ENCODE data around the gene NTSR1. TPM values are rescaled to one million over a fixed set of nuclear protein-coding genes. Genes with fewer than 3 reads are reported as not detected.

Gene NTSR1
- total and polyA plus RNA-seq, 2 of the 13 experiments (the other 11 are each of a cell fraction or from before 2014, with no cell fraction given): 0.09 to 0.12 TPM

GRCh38 chr20:62666736-62667529, 41.7 kb upstream of the NTSR1 start (continued):
- TF ChIP-seq PRDM15 (CRISPR knock-in tag; IDR thresholded peaks at IDR 0.05) (no peak; the same call in 1 of the 2 replicates), ZNF296 (CRISPR knock-in tag; conservative IDR thresholded peaks at IDR 0.05) (peak; percentile 98), KLF12 (CRISPR knock-in tag; IDR thresholded peaks at IDR 0.05; ENCODE audit: borderline replicate concordance) (no peak; the same call in 1 of the 2 replicates), ZNF44 (CRISPR knock-in tag; IDR thresholded peaks at IDR 0.05) (peak; percentile 63; the same call in 1 of the 2 replicates), SSRP1 (CRISPR knock-in tag; IDR thresholded peaks at IDR 0.05) (peak; percentile 67; the same call in 1 of the 2 replicates), ZNF780A (CRISPR knock-in tag; IDR thresholded peaks at IDR 0.05) (peak; percentile 92; the same call in 1 of the 2 replicates), ZZZ3 (CRISPR knock-in tag; IDR thresholded peaks at IDR 0.05; ENCODE audit: borderline replicate concordance) (0 out of 2 replicates have a peak, but pooled peaks have one; percentile 58), SRY (CRISPR knock-in tag; IDR thresholded peaks at IDR 0.05) (no peak), GPBP1L1 (CRISPR knock-in tag; IDR thresholded peaks at IDR 0.05) (no peak), SATB2 (CRISPR knock-in tag; IDR thresholded peaks at IDR 0.05) (no peak), STAT6 (CRISPR knock-in tag; IDR thresholded peaks at IDR 0.05; ENCODE audit: borderline replicate concordance) (peak; percentile 91), FOXO4 (CRISPR knock-in tag; conservative IDR thresholded peaks at IDR 0.05) (no peak), ZNF501 (CRISPR knock-in tag; IDR thresholded peaks at IDR 0.05) (peak; percentile 92), WIZ (CRISPR knock-in tag; IDR thresholded peaks at IDR 0.05) (no peak), MLLT10 (CRISPR knock-in tag; IDR thresholded peaks at IDR 0.05) (no peak), ZSCAN31 (CRISPR knock-in tag; IDR thresholded peaks at IDR 0.05; ENCODE audit: low read depth) (peak; percentile 97)
- TF ChIP-seq, protein P1, sequence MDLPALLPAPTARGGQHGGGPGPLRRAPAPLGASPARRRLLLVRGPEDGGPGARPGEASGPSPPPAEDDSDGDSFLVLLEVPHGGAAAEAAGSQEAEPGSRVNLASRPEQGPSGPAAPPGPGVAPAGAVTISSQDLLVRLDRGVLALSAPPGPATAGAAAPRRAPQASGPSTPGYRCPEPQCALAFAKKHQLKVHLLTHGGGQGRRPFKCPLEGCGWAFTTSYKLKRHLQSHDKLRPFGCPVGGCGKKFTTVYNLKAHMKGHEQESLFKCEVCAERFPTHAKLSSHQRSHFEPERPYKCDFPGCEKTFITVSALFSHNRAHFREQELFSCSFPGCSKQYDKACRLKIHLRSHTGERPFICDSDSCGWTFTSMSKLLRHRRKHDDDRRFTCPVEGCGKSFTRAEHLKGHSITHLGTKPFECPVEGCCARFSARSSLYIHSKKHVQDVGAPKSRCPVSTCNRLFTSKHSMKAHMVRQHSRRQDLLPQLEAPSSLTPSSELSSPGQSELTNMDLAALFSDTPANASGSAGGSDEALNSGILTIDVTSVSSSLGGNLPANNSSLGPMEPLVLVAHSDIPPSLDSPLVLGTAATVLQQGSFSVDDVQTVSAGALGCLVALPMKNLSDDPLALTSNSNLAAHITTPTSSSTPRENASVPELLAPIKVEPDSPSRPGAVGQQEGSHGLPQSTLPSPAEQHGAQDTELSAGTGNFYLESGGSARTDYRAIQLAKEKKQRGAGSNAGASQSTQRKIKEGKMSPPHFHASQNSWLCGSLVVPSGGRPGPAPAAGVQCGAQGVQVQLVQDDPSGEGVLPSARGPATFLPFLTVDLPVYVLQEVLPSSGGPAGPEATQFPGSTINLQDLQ (CRISPR knock-in tag; IDR thresholded peaks at IDR 0.05): peak; percentile 92; the same call in 1 of the 2 replicates
